DMS 273 (cell line): Measurements from ENCODE around the gene LRIG1.
A peak's percentile ranks its signal among the peaks of the same experiment; 100 is the strongest.
"Not testable (repeated sequence)": the region's sequence is repeated elsewhere in the genome, so short reads cannot be mapped to it uniquely, and the experiment has no call there.

ENCODE experiments used
- DNase-seq: peaks from one replicate; lab custom pipeline; 2025; ENCODE audit not compliant: unreplicated experiment; lab: John Stamatoyannopoulos, UW

Gene LRIG1

DNA sequence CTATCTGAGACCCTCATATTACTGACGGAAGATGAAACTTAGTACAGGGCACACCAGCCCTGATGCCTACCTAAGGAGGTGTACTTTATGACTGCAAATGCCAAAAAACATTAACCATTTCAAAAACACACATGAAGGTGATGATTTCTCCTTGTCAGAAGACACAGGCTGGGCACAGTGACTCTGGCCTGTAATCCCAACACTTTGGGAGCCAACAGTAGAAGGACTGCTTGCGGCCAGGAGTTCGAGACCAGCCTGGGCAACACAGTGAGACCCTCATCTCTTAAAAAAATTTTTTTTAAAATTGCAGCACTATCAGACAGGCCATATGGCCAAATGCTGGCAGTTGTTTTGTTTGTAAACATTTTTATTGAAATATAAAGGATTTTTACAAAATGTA is 73.5 kb downstream of the LRIG1 start:
- DNase-seq, result no peak

- DNase-seq, result peak; percentile 34
Observed at GRCh38 chr3:66426135-66426534, 74.7 kb downstream of the LRIG1 start.

DNA sequence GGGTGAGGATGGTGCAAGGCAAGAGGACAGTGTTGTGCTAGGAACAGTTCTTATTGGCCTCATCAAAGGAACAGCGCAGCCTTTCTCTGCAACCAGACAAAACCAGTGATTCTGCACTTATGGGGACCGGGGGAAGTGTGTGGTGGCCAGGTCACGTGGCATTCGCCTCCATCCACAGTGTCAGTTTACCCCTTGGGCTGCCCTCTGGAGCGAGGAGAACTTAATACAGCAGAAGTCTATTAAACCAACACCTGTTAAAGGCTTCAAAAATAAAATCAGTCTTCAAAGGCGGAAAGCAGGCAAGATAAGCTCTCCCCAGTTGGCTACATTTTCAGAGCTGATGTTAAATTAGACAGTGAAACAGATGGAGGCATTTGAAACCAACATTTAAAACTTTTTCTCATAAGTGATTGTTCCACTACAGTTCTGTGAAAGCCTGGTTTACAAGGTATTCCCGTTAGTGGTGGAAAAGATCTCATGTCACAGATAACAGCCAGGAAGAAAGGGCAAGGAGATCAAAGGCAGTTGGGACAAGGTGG is 75.2 kb downstream of the LRIG1 start:
- peak; percentile 62 for DNase-seq

- no peak for DNase-seq
Observed at GRCh38 chr3:66425032-66425431, 75.8 kb downstream of the LRIG1 start.

GRCh38 chr3:66423791-66424190 is 77.0 kb downstream of the LRIG1 start:
- DNase-seq, result no peak

DNA sequence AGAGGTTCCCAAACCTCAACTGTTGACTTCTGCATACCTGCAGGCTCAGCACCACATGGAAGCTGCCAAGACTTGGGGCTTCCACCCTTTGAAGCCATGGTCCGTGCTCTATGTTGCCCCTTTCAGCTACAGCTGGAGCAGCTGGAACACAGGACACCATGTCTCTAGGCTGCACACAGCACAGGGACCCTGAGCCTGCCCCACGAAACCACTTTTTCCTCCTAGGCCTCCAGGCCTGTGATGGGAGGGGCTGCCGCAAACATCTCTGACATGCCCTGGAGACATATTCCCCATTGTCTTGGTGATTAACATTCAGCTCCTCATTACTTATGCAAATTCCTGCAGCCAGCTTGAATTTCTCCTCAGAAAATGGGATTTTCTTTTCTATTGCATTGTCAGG is 78.9 kb downstream of the LRIG1 start:
- DNase-seq, result not testable (repeated sequence)

GRCh38 chr3:66421144-66421543 is 79.7 kb downstream of the LRIG1 start:
- not testable (repeated sequence) for DNase-seq

DNA sequence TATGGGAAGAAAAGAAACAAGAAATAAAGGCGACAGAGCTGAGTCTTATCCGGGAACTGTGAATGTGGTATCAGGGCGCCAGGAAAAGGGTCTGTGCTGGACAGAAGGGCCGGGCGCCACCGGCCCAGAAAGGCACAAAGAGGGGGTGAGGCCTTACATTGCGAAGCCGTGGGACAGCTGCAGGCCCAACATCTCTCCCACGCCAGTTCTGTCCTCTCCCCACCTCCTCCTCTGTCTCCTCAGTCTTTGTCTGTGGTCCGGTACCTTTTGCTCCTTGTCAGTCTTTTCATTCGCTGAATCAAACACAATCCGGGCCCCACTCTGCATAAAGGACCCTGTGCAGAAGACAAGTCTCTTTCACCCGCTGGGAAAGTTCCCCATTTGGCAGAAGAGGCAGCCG is 81.8 kb downstream of the LRIG1 start:
- no peak for DNase-seq

- DNase-seq, result no peak
Observed at GRCh38 chr3:66418475-66418931, 82.3 kb downstream of the LRIG1 start.

GRCh38 chr3:66416556-66417304 is 84.1 kb downstream of the LRIG1 start:
- DNase-seq, result no peak

- DNase-seq, result no peak
Observed at GRCh38 chr3:66415867-66416428, 84.9 kb downstream of the LRIG1 start.

- DNase-seq, result no peak
Observed at GRCh38 chr3:66414846-66415245, 86.0 kb downstream of the LRIG1 start.

- DNase-seq, result no peak
Observed at GRCh38 chr3:66413151-66413751, 87.6 kb downstream of the LRIG1 start.

DNA sequence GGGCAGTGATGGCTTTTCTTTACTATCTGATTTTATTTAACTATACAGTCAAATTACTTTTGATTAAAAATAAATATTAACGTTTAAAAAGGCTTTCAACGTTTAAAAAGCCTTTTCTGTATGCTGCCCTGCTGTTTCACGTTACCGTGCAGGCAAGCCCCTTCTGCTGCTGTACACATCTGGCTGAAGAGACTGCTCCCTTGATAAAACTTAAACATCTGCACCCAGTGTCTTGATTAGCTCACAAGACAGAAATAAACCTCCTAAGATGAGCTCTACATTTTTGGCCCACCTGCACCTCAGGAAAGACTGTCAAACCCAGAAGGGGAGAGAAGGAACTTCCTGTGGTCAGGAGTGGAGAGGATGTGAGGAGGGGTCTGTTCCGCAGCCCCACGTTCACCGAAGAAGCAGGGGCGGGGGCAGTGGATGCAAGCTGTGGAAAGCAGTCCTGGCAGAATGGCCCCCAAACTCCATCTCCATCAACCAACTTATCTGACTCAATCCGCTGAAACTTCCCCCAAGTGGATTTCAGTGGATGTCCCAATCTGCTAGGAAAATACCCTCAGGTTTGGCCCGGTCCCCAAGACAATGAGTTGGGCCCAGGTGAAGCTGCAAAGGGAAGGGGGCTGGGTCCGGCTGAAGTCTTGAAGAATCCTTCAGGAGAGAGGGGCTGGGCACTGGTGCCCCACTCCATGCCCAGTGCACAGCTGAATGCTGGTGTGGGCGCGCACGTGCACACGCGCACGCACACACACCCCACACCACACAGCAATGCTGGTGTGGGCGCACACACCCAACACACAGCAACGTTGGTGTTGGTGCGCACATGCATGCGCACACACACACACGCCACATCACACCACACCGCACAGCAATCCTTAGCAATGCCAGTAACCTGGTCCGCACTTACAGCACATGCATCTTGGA is 88.6 kb downstream of the LRIG1 start:
- no peak for DNase-seq

DNA sequence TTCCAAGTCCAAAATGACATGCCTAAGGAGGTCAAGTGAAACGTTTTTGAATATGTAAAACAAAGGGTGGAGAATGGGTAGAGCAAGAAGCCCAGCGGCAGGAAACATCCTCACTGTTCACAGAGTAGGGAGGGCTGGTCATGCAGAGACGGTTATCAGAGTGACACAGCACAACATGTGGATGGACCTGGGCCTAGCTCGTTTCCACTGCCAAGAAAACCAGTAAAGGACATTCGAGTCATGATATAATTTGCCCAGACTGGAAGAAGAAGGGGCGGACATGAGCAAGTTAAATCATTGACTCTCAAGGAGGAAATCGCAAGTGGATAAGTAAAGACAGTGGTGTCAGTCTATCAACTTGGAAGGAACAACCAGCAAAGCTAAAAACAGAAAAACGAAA is 89.3 kb downstream of the LRIG1 start:
- DNase-seq, result no peak

DNA sequence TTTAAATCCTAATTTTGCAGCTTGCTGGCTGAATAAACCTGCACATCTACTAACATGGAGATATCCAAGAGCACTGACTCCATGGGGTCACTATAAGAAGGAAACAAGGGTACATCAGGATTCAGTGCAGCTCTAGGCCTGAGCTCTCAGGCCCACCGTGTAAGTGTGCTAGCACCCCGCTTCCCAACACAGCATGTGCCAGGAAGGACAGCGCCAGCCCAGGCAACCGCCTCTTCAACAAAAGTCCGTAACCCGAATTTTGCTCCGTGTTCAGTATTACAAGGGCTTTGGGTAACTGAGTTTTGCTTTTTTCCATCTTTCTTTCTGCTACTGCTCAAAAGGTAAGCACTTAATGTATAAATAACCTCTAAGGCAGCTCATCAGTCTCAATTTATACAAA is 89.8 kb downstream of the LRIG1 start:
- DNase-seq, result no peak

DNA sequence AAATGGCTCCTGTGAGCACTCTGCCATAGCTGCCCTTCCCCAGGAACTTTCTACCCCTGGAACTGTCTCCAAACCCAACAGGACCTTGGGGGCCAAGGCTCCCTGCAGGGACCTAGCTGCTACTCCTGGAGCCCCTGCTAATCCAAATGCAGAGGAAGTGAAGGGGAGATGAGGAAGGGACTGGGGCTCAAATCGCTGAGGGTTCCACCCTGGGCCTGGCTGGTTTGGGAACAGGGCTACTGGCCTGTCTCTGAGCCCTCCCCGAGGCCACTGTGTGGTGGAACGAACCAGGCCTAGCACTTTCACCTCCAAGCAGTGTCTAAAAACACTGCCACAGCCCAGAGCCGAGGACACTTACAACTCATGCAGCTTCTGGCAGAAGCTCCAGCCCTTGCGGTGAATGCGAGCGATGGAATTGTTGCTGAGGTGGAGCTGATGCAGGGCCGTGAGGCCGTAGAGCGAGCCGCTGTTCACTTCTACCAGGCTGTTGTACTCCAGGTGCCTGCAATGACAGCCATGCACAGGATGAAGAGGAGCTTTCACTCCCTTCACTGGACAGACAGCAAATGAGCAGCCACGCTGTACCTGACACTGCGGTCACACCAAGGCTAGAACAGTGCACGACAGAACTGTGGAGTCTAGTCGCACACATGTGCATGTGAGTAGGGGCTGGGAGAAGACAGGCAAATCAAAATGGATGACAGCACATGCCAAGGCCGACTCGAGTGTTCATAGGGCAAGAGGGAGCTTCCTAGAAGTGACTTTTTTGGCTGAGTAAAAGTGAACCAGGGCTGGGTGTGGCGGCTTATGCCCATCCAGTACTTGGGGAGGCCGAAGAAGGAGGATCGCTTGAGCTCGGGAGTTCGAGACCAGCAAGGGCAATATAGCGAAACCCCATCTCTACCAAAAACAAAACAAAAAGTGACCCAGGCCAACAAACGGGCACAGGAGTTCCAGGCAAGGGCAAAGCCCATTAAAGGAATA is 90.8 kb downstream of the LRIG1 start:
- DNase-seq, result no peak

GRCh38 chr3:66407611-66408218 is 93.1 kb downstream of the LRIG1 start:
- DNase-seq, result peak; percentile 74

DNA sequence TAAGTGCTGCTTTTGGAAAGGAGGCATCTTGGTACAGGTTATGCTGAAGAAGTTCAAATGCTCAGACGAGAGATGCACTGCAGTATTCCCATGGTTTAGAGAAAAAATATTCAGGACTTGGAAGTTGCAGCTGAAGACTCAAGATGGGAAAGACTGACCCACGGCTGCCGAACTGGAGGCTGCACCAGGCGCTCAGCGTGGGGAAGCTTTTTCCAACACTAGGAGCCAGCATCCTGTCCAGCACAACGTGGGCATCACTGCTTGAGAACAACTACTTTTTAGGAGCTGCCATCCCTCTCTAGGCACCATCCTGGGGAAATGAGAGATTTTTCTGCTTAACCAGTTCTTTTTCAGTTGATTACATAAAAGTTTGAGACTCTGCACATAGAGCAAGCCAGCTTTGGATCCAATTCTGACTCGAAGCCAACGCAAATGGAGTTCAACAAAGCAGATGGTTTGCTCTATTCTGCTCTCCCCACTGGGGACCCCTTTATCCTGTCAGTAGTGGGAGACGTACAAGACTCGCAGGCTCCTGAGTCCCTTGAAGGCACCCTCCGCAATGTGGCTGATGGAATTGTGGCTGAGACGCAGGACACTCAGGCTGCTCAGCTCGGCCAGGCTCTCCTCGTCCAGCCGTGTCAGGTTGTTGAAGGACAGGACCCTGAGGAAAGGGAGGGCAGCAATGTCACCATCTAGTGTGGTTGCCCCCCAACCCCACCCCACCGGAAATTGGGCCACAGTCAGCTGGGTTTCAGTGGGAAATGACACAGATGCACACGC is 93.8 kb downstream of the LRIG1 start:
- DNase-seq, result no peak
